Fibroblast of villous mesenchyme (primary cell): Measurements from ENCODE around the gene TRPM5. TPM values are rescaled to one million over a fixed set of nuclear protein-coding genes. Genes with fewer than 3 reads are reported as not detected.

Experiments used
- DNase-seq: peaks from one replicate; pipeline ENCODE4 v3.0.0-alpha.2; 2010; ENCODE audit warnings: low read depth
- H3K4me3 ChIP-seq: 2 replicates; pipeline ENCODE4 v1.5.1; 2011; ENCODE audit warnings: low read depth, mild to moderate bottlenecking, low read length
- CTCF ChIP-seq: IDR thresholded peaks from 2 replicates; pipeline ENCODE4 v1.5.1; 2012; ENCODE audit warnings: low read depth, mild to moderate bottlenecking, low read length; ENCODE audit not compliant: insufficient read depth
- total RNA-seq: library from RNA; depleted of rRNA; stranded (reverse); fragments of >200 nt; gene quantifications from 2 replicates; pipeline ENCODE4 v1.2.3, GENCODE V29; 2012

TRPM5 gene
- total RNA-seq, 1 donor = not detected

GRCh38 chr11:2435288-2436012, 8.9 kb downstream of the TRPM5 start:
- no peak overlapping the region for H3K4me3 ChIP-seq
- TF ChIP-seq CTCF = no peak
- no peak for DNase-seq

DNA sequence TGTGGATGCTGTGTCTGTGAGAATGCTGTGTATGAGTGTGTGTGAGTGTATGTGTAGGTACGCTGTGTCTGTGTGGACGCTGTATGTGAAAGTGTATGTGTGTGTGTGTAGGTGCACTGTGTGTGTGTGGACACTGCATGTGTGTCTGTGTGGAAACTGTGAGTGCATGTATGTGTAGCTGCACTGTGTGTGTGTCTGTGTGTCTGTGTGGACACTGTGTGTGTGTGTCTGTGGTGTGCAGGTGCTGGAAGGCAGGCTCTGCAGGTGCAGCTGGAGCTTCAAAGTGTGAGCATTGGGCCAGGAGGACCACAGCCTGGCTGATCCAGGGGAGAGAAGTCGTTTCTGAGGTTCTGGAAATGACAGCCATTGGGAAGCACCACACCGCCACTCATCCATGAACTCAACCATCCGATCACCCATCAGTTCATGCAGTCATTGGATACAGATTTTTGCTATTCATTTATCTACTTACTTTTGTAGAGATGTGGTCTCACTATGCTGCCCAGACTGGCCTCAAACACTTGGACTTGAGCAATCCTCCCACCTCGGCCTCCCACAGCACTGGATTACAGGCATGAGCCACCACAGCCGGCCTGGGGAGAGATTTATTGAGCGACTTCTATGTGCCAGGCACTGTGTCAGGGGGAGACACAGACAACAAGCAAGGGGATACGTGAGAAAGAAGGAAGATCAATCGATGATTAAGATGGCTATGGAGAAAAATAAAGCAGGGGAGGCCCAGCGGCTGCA, 9.6 kb downstream of the TRPM5 start:
- H3K4me3 ChIP-seq = no peak overlapping the region
- DNase-seq = no peak
- no peak for TF ChIP-seq CTCF

- TF ChIP-seq CTCF = no peak
- no peak overlapping the region for H3K4me3 ChIP-seq
- no peak for DNase-seq
Observed at GRCh38 chr11:2434008-2434407, 10.3 kb downstream of the TRPM5 start.

GRCh38 chr11:2433106-2433925, 11.0 kb downstream of the TRPM5 start:
- no peak for DNase-seq
- no peak for TF ChIP-seq CTCF
- no peak overlapping the region for H3K4me3 ChIP-seq

- DNase-seq = no peak
- no peak overlapping the region for H3K4me3 ChIP-seq
- no peak for TF ChIP-seq CTCF
Observed at GRCh38 chr11:2432628-2433071, 11.7 kb downstream of the TRPM5 start.

DNA sequence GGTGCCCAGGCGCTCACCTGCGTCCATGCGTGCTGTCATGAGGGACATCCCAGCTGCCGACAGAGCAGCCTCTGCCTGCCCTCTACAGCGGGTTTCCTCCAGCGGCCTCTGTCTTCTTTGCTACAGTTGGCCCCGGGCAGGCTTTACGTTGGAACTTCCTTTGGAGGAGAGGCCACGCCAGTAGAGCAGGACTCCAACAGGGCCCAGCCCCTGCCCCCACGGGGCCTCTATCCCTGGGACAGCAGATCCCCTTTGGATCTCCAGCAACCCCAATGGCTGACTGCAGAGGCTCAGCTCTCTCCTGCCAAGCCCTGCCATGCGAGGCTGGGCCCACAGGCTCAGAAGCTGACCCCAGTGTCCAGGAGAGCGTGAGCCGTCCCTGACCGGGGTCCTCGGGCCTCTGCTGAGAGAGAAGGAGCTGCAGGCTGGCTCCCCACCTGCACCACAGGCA, 12.1 kb downstream of the TRPM5 start:
- H3K4me3 ChIP-seq = no peak overlapping the region
- no peak for DNase-seq
- TF ChIP-seq CTCF = no peak
